ENCODE measurements around the gene GPSM3. TPM values are rescaled to one million over a fixed set of nuclear protein-coding genes. Genes with fewer than 3 reads are reported as not detected.
A peak's percentile ranks its signal among the peaks of the same experiment; 100 is the strongest.

Gene GPSM3
- total and polyA plus RNA-seq, 2 of the 13 experiments (the other 11 are each of a cell fraction or from before 2014, with no cell fraction given) = 0.18 to 6.2 TPM

GRCh38 chr6:32168807-32169591 lies 23.4 kb downstream of the GPSM3 start (continued):
- TF ChIP-seq SRSF9 (IDR thresholded peaks at IDR 0.05; ENCODE audit: borderline replicate concordance, insufficient read depth, low read depth, low read length, poor library complexity, severe bottlenecking) (no peak), POLR2A (IDR thresholded peaks at IDR 0.05; ENCODE audit: insufficient read depth in 1 of 2, low read depth in 2 of 2, low read length in 2 of 2) (peak; percentile 22 to 26; a peak in 1 of 4 replicates), ZNF558 (CRISPR knock-in tag; IDR thresholded peaks at IDR 0.05; ENCODE audit: borderline replicate concordance) (no peak), CC2D1A (CRISPR knock-in tag; IDR thresholded peaks at IDR 0.05) (no peak), NKX3-1 (CRISPR knock-in tag; IDR thresholded peaks at IDR 0.05) (no peak), ZBTB7B (CRISPR knock-in tag; IDR thresholded peaks at IDR 0.05) (no peak), MNT (IDR thresholded peaks at IDR 0.05) (no peak), GTF2F1 (IDR thresholded peaks at IDR 0.05; ENCODE audit: low read length) (no peak), CCDC6 (CRISPR knock-in tag; IDR thresholded peaks at IDR 0.05) (no peak), USF2 (IDR thresholded peaks at IDR 0.05; ENCODE audit: low read depth, low read length) (no peak), USF2 (CRISPR knock-in tag; IDR thresholded peaks at IDR 0.05; ENCODE audit: borderline replicate concordance) (no peak), ZNF263 (CRISPR knock-in tag; IDR thresholded peaks at IDR 0.05) (peak; percentile 86; the same call in 1 of the 2 replicates), MAFF (IDR thresholded peaks at IDR 0.05; ENCODE audit: low read depth, low read length) (no peak), TP53 (CRISPR knock-in tag; conservative IDR thresholded peaks at IDR 0.05) (no peak), NONO (IDR thresholded peaks at IDR 0.05) (no peak), NONO (CRISPR knock-in tag; conservative IDR thresholded peaks at IDR 0.05) (no peak), ZNF468 (CRISPR knock-in tag; IDR thresholded peaks at IDR 0.05) (no peak), ARID2 (CRISPR knock-in tag; IDR thresholded peaks at IDR 0.05; ENCODE audit: borderline replicate concordance) (no peak), PAXIP1 (CRISPR knock-in tag; conservative IDR thresholded peaks at IDR 0.05) (no peak), HNRNPL (IDR thresholded peaks at IDR 0.05; ENCODE audit: low read depth, low read length) (0 out of 2 replicates have a peak, but pooled peaks have one; percentile 48)
- TF ChIP-seq, protein P1, sequence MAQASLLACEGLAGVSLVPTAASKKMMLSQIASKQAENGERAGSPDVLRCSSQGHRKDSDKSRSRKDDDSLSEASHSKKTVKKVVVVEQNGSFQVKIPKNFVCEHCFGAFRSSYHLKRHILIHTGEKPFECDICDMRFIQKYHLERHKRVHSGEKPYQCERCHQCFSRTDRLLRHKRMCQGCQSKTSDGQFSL (CRISPR knock-in tag; IDR thresholded peaks at IDR 0.05) = peak; percentile 82
